HepG2 (cell line): Measurements from ENCODE around the gene IL6R. TPM values are rescaled to one million over a fixed set of nuclear protein-coding genes. Genes with fewer than 3 reads are reported as not detected.

Experiments used
- CHD4 ChIP-seq: fragments of 200-600 bp; sonication (generic); IDR thresholded peaks from 2 replicates; pipeline ENCODE4 v1.7.0; 2017; ENCODE audit warnings: mild to moderate bottlenecking, low read length, borderline replicate concordance
- DR1 ChIP-seq: sonication (generic); formaldehyde crosslinking; IDR thresholded peaks from 2 replicates; pipeline ENCODE4 v1.8.0; 2021; ENCODE audit warnings: mild to moderate bottlenecking, missing genetic modification reagents, inconsistent platforms
- FOXA3 ChIP-seq: IDR thresholded peaks from 2 replicates; pipeline ENCODE4 v1.6.1; 2016; ENCODE audit warnings: missing genetic modification reagents, missing compliant biosample characterization
- POLR2AphosphoS5 ChIP-seq: IDR thresholded peaks from 2 replicates; pipeline ENCODE4 v1.6.1; 2012; ENCODE audit warnings: low read depth, low read length
- REXO4 ChIP-seq: sonication (generic); formaldehyde crosslinking; IDR thresholded peaks from 2 replicates; pipeline ENCODE4 v1.8.0; 2022; ENCODE audit warnings: missing genetic modification reagents, mild to moderate bottlenecking, borderline replicate concordance
- SOX6 ChIP-seq, 2 experiments: fragments of 450-650 bp in 1 of 2; sonication (generic) in 1 of 2; formaldehyde crosslinking in 1 of 2; IDR thresholded peaks; 2 replicates each; pipeline versions ENCODE4 v1.4.0 to v1.6.1; 2017 to 2020; ENCODE audit warnings: antibody characterized with exemption in 1 of 2, mild to moderate bottlenecking in 1 of 2, missing genetic modification reagents in 1 of 2
- TEAD3 ChIP-seq: optimal IDR thresholded peaks from 2 replicates; pipeline ENCODE3; 2016; ENCODE audit warnings: borderline replicate concordance
- ZFP36 ChIP-seq: fragments of 150-350 bp; IDR thresholded peaks from 2 replicates; pipeline ENCODE4 v1.6.1; 2018; ENCODE audit warnings: borderline replicate concordance, low read length, low read depth; ENCODE audit not compliant: partially characterized antibody
- ZIK1 ChIP-seq: sonication (generic); formaldehyde crosslinking; IDR thresholded peaks from 2 replicates; pipeline ENCODE4 v1.5.0; 2020; ENCODE audit warnings: mild to moderate bottlenecking, low read depth, missing genetic modification reagents, borderline replicate concordance
- ZNF253 ChIP-seq: sonication (generic); formaldehyde crosslinking; IDR thresholded peaks from 2 replicates; pipeline ENCODE4 v1.8.0; 2022; ENCODE audit warnings: mild to moderate bottlenecking, missing genetic modification reagents, borderline replicate concordance
- ZNF263 ChIP-seq: sonication (generic); formaldehyde crosslinking; IDR thresholded peaks from 2 replicates; pipeline ENCODE4 v1.4.0; 2020; ENCODE audit warnings: missing genetic modification reagents
- ZNF292 ChIP-seq: sonication (generic); formaldehyde crosslinking; IDR thresholded peaks from 2 replicates; pipeline ENCODE4 v1.8.1; 2022; ENCODE audit warnings: mild to moderate bottlenecking, low read depth, missing genetic modification reagents, borderline replicate concordance
- ZSCAN9 ChIP-seq: IDR thresholded peaks from 2 replicates; pipeline ENCODE4 v1.6.1; 2016; ENCODE audit warnings: borderline replicate concordance
- polyA plus RNA-seq, 8 experiments: library from polyadenylated mRNA; depleted of rRNA in 3 of 8; stranded (reverse) in 7 of 8; unstranded in 1 of 8; fragments of >200 nt; fragmentation: Illumina TruSeq in 4 of 8; extraction: Trizol in 4 of 8; gene quantifications; 2 replicates each; pipeline versions ENCODE4 v1.2.1 to v1.2.3, GENCODE V29; 2011 to 2016; ENCODE audit warnings: low read depth in 4 of 8, missing spikeins in 1 of 8, mixed read lengths in 1 of 8; ENCODE audit not compliant: insufficient read depth in 1 of 8
- total RNA-seq, 5 experiments: library from RNA; depleted of rRNA; stranded (reverse); fragments of >200 nt; fragmentation: Illumina TruSeq; extraction: Trizol; gene quantifications; 2 replicates each; pipeline ENCODE4 v1.2.3, GENCODE V29; 2016; ENCODE audit warnings: low read depth in 1 of 5
- TF ChIP-seq, protein P1 (sequence below): sonication (generic); formaldehyde crosslinking; IDR thresholded peaks from 2 replicates; pipeline ENCODE4 v1.5.0; 2020; ENCODE audit warnings: mild to moderate bottlenecking, missing genetic modification reagents, borderline replicate concordance
- TF ChIP-seq, protein P2 (sequence below): sonication (generic); formaldehyde crosslinking; IDR thresholded peaks from 2 replicates; pipeline ENCODE4 v1.4.0; 2020; ENCODE audit warnings: low read depth, missing genetic modification reagents
- TF ChIP-seq, protein P3 (sequence below): IDR thresholded peaks from 2 replicates; pipeline ENCODE4 v1.4.0; 2020; ENCODE audit warnings: mild to moderate bottlenecking, missing genetic modification reagents

Gene IL6R
- total and polyA plus RNA-seq, 2 of the 13 experiments (the other 11 are each of a cell fraction or from before 2014, with no cell fraction given), result 5.0 to 24.5 TPM

DNA sequence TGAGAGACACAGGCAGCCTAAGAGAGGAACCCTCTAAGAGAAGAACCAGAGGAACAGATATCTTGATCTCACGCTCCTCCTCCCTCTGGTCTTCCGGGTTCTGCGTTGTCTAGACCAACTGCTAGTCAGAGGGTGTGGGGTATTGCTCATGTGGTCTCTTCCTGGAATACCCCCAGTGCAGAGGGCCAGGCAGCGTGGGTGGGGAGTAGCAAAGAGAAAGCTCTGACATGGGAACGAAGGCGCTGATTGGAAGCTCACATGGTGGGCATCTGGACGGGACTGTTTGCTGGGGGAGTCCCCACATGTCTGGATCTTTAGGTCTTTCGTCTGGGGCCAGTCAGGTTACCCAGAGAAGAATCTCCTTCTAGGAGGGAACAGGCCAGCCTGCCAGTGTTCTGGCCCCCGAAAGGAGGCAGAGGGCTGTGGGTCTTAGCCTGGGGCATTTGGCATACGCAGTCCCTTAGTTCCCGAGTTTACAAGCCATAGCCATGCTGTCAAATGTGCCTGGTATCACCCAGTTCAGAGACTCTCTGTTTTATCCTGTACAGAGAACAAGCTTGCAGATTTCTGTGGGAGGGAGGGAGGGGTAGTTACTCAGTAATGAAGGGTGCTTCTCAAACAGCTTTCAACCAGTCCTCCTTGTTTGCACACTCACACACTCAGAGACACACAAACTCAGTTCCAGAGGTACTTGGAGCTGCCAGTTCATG lies 18.3 kb upstream of the IL6R start (continued):
- TF ChIP-seq, protein P1, sequence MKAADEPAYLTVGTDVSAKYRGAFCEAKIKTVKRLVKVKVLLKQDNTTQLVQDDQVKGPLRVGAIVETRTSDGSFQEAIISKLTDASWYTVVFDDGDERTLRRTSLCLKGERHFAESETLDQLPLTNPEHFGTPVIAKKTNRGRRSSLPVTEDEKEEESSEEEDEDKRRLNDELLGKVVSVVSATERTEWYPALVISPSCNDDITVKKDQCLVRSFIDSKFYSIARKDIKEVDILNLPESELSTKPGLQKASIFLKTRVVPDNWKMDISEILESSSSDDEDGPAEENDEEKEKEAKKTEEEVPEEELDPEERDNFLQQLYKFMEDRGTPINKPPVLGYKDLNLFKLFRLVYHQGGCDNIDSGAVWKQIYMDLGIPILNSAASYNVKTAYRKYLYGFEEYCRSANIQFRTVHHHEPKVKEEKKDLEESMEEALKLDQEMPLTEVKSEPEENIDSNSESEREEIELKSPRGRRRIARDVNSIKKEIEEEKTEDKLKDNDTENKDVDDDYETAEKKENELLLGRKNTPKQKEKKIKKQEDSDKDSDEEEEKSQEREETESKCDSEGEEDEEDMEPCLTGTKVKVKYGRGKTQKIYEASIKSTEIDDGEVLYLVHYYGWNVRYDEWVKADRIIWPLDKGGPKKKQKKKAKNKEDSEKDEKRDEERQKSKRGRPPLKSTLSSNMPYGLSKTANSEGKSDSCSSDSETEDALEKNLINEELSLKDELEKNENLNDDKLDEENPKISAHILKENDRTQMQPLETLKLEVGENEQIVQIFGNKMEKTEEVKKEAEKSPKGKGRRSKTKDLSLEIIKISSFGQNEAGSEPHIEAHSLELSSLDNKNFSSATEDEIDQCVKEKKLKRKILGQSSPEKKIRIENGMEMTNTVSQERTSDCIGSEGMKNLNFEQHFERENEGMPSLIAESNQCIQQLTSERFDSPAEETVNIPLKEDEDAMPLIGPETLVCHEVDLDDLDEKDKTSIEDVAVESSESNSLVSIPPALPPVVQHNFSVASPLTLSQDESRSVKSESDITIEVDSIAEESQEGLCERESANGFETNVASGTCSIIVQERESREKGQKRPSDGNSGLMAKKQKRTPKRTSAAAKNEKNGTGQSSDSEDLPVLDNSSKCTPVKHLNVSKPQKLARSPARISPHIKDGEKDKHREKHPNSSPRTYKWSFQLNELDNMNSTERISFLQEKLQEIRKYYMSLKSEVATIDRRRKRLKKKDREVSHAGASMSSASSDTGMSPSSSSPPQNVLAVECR (CRISPR knock-in tag), result peak; percentile 61; the same call in 1 of the 2 replicates
- TF ChIP-seq SOX6 (IDR thresholded peaks at IDR 0.05) (no peak), SOX6 (CRISPR knock-in tag; IDR thresholded peaks at IDR 0.05) (0 out of 2 replicates have a peak, but pooled peaks have one; percentile 11), TEAD3 (CRISPR knock-in tag) (peak; percentile 0), ZNF292 (CRISPR knock-in tag) (0 out of 2 replicates have a peak, but pooled peaks have one; percentile 38), ZNF253 (CRISPR knock-in tag) (no peak), POLR2AphosphoS5 (peak; percentile 17; the same call in 1 of the 2 replicates), ZNF263 (CRISPR knock-in tag) (no peak), DR1 (no peak), ZFP36 (no peak), FOXA3 (peak; percentile 61; the same call in 1 of the 2 replicates), ZIK1 (CRISPR knock-in tag) (no peak), ZSCAN9 (peak; percentile 46; the same call in 1 of the 2 replicates), CHD4 (no peak), REXO4 (no peak)
- TF ChIP-seq, protein P2, sequence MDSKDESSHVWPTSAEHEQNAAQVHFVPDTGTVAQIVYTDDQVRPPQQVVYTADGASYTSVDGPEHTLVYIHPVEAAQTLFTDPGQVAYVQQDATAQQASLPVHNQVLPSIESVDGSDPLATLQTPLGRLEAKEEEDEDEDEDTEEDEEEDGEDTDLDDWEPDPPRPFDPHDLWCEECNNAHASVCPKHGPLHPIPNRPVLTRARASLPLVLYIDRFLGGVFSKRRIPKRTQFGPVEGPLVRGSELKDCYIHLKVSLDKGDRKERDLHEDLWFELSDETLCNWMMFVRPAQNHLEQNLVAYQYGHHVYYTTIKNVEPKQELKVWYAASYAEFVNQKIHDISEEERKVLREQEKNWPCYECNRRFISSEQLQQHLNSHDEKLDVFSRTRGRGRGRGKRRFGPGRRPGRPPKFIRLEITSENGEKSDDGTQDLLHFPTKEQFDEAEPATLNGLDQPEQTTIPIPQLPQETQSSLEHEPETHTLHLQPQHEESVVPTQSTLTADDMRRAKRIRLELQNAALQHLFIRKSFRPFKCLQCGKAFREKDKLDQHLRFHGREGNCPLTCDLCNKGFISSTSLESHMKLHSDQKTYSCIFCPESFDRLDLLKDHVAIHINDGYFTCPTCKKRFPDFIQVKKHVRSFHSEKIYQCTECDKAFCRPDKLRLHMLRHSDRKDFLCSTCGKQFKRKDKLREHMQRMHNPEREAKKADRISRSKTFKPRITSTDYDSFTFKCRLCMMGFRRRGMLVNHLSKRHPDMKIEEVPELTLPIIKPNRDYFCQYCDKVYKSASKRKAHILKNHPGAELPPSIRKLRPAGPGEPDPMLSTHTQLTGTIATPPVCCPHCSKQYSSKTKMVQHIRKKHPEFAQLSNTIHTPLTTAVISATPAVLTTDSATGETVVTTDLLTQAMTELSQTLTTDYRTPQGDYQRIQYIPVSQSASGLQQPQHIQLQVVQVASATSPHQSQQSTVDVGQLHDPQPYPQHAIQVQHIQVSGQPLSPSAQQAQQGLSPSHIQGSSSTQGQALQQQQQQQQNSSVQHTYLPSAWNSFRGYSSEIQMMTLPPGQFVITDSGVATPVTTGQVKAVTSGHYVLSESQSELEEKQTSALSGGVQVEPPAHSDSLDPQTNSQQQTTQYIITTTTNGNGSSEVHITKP (CRISPR knock-in tag), result peak; percentile 44; the same call in 1 of the 2 replicates
- TF ChIP-seq, protein P3, sequence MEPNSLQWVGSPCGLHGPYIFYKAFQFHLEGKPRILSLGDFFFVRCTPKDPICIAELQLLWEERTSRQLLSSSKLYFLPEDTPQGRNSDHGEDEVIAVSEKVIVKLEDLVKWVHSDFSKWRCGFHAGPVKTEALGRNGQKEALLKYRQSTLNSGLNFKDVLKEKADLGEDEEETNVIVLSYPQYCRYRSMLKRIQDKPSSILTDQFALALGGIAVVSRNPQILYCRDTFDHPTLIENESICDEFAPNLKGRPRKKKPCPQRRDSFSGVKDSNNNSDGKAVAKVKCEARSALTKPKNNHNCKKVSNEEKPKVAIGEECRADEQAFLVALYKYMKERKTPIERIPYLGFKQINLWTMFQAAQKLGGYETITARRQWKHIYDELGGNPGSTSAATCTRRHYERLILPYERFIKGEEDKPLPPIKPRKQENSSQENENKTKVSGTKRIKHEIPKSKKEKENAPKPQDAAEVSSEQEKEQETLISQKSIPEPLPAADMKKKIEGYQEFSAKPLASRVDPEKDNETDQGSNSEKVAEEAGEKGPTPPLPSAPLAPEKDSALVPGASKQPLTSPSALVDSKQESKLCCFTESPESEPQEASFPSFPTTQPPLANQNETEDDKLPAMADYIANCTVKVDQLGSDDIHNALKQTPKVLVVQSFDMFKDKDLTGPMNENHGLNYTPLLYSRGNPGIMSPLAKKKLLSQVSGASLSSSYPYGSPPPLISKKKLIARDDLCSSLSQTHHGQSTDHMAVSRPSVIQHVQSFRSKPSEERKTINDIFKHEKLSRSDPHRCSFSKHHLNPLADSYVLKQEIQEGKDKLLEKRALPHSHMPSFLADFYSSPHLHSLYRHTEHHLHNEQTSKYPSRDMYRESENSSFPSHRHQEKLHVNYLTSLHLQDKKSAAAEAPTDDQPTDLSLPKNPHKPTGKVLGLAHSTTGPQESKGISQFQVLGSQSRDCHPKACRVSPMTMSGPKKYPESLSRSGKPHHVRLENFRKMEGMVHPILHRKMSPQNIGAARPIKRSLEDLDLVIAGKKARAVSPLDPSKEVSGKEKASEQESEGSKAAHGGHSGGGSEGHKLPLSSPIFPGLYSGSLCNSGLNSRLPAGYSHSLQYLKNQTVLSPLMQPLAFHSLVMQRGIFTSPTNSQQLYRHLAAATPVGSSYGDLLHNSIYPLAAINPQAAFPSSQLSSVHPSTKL (CRISPR knock-in tag), result 0 out of 2 replicates have a peak, but pooled peaks have one; percentile 14
